Transverse colon (tissue), 4 donors: Measurements from ENCODE around the gene TSPAN13.

Source experiments
- CTCF ChIP-seq, 5 experiments: fragments of 200-600 bp in 3 of 5; fragments of 450-650 bp in 2 of 5; sonication (generic) in 3 of 5; IDR thresholded peaks; 1 replicate in 2 of 5; 2 replicates in 3 of 5; pipeline ENCODE4 v1.5.1; 2016 to 2017; ENCODE audit warnings: antibody characterized with exemption in 5 of 5, inconsistent platforms in 3 of 5, mild to moderate bottlenecking in 2 of 5, moderate library complexity in 1 of 5
- POLR2AphosphoS5 ChIP-seq, 3 donors: sonication (generic); formaldehyde crosslinking; IDR thresholded peaks; one replicate each; pipeline ENCODE4 v1.6.1; 2016; ENCODE audit warnings: antibody characterized with exemption in 3 of 3

- TF ChIP-seq POLR2AphosphoS5 (IDR thresholded peaks at IDR 0.05) (no peak), CTCF (IDR thresholded peaks at IDR 0.05) (no peak)
Observed at GRCh38 chr7:16740996-16741395, 12.6 kb upstream of the TSPAN13 start.
